Measurements from ENCODE around the gene ZNF592.

The ZNF592 gene

GRCh38 chr15:84805221-84805620 lies 56.8 kb downstream of the ZNF592 start:
- DNase-seq (ENCODE audit: low read depth in 2 of 2), result no peak

GRCh38 chr15:84807228-84807627 lies 58.8 kb downstream of the ZNF592 start:
- no peak for DNase-seq (ENCODE audit: low read depth in 2 of 2)

GRCh38 chr15:84810073-84810840 lies 61.9 kb downstream of the ZNF592 start:
- DNase-seq (ENCODE audit: low read depth in 2 of 2), result no peak

GRCh38 chr15:84811151-84811550 lies 62.8 kb downstream of the ZNF592 start:
- DNase-seq (ENCODE audit: low read depth in 2 of 2), result no peak

GRCh38 chr15:84811828-84812227 lies 63.4 kb downstream of the ZNF592 start:
- DNase-seq (ENCODE audit: low read depth in 2 of 2), result no peak

GRCh38 chr15:84812842-84813241 lies 64.5 kb downstream of the ZNF592 start:
- no peak for DNase-seq (ENCODE audit: low read depth in 2 of 2)

- no peak for DNase-seq (ENCODE audit: low read depth in 2 of 2)
Measured at GRCh38 chr15:84813435-84813834, 65.0 kb downstream of the ZNF592 start.

- no peak for DNase-seq (ENCODE audit: low read depth in 2 of 2)
Measured at GRCh38 chr15:84813931-84814330, 65.5 kb downstream of the ZNF592 start.

GRCh38 chr15:84814916-84815315 lies 66.5 kb downstream of the ZNF592 start:
- no peak for DNase-seq (ENCODE audit: low read depth in 2 of 2)

GRCh38 chr15:84816694-84817465 lies 68.5 kb downstream of the ZNF592 start, which contains the start of gene ALPK3:
ALPK3 (plus strand) TSS chr15:84817356; CDS start chr15:84817453, 97 bp downstream.
- no peak for DNase-seq (ENCODE audit: low read depth in 2 of 2)

- no peak for DNase-seq (ENCODE audit: low read depth in 2 of 2)
Measured at GRCh38 chr15:84817466-84818081, 69.2 kb downstream of the ZNF592 start.

GRCh38 chr15:84818261-84819131 lies 70.1 kb downstream of the ZNF592 start:
- DNase-seq (ENCODE audit: low read depth in 2 of 2), result no peak

- DNase-seq (ENCODE audit: low read depth in 2 of 2), result no peak
Measured at GRCh38 chr15:84819291-84819768, 70.9 kb downstream of the ZNF592 start.

- DNase-seq (ENCODE audit: low read depth in 2 of 2), result no peak
Measured at GRCh38 chr15:84819791-84820190, 71.4 kb downstream of the ZNF592 start.

GRCh38 chr15:84821501-84822021 lies 73.2 kb downstream of the ZNF592 start:
- no peak for DNase-seq (ENCODE audit: low read depth in 2 of 2)

GRCh38 chr15:84822653-84823281 lies 74.4 kb downstream of the ZNF592 start:
- DNase-seq (ENCODE audit: low read depth in 2 of 2), result no peak

- no peak for DNase-seq (ENCODE audit: low read depth in 2 of 2)
Measured at GRCh38 chr15:84823282-84823878, 75.0 kb downstream of the ZNF592 start.

- DNase-seq (ENCODE audit: low read depth in 2 of 2), result no peak
Measured at GRCh38 chr15:84824260-84825007, 76.0 kb downstream of the ZNF592 start.

GRCh38 chr15:84826369-84826823 lies 78.0 kb downstream of the ZNF592 start:
- no peak for DNase-seq (ENCODE audit: low read depth in 2 of 2)
